HepG2 (cell line): ENCODE results near the gene EP300. TPM values are rescaled to one million over a fixed set of nuclear protein-coding genes. Genes with fewer than 3 reads are reported as not detected.

Source experiments
- ATAD3A ChIP-seq: sonication (generic); formaldehyde crosslinking; IDR thresholded peaks from 2 replicates; pipeline ENCODE4 v1.4.0; 2020; ENCODE audit warnings: missing genetic modification reagents
- CHCHD3 ChIP-seq: sonication (generic); formaldehyde crosslinking; IDR thresholded peaks from 2 replicates; pipeline ENCODE4 v1.8.0; 2022; ENCODE audit warnings: mild to moderate bottlenecking, missing genetic modification reagents, moderate library complexity
- ISX ChIP-seq: sonication (generic); formaldehyde crosslinking; conservative IDR thresholded peaks from 2 replicates; pipeline ENCODE4 v1.5.0; 2020; ENCODE audit warnings: missing genetic modification reagents
- KLF9 ChIP-seq: IDR thresholded peaks from 2 replicates; pipeline ENCODE4 v1.6.1; 2016; ENCODE audit warnings: low read depth
- NR2C2 ChIP-seq: sonication (generic); formaldehyde crosslinking; IDR thresholded peaks from 2 replicates; pipeline ENCODE4 v1.4.0; 2020; ENCODE audit warnings: missing genetic modification reagents, mild to moderate bottlenecking, moderate library complexity, borderline replicate concordance
- PLRG1 ChIP-seq: fragments of 450-650 bp; conservative IDR thresholded peaks from 2 replicates; pipeline ENCODE4 v1.6.1; 2016
- SAP130 ChIP-seq: IDR thresholded peaks from 2 replicates; pipeline ENCODE4 v1.6.1; 2016; ENCODE audit warnings: low read depth
- SIX1 ChIP-seq: sonication (generic); formaldehyde crosslinking; IDR thresholded peaks from 2 replicates; pipeline ENCODE4 v1.4.0; 2020; ENCODE audit warnings: missing genetic modification reagents, borderline replicate concordance
- SMC3 ChIP-seq: IDR thresholded peaks from 2 replicates; pipeline ENCODE4 v1.6.1; 2011; ENCODE audit warnings: low read length, improper control_type of control experiment
- SP4 ChIP-seq: sonication (generic); formaldehyde crosslinking; IDR thresholded peaks from 2 replicates; pipeline ENCODE4 v1.8.1; 2023; ENCODE audit warnings: mild to moderate bottlenecking, missing genetic modification reagents
- ZNF33A ChIP-seq: sonication (generic); formaldehyde crosslinking; IDR thresholded peaks from 2 replicates; pipeline ENCODE4 v1.5.1; 2020; ENCODE audit warnings: missing genetic modification reagents, mild to moderate bottlenecking, moderate library complexity, borderline replicate concordance
- ZNF441 ChIP-seq: sonication (generic); formaldehyde crosslinking; IDR thresholded peaks from 2 replicates; pipeline ENCODE4 v1.7.0; 2021; ENCODE audit warnings: missing genetic modification reagents, borderline replicate concordance
- ZNF552 ChIP-seq: sonication (generic); formaldehyde crosslinking; IDR thresholded peaks from 2 replicates; pipeline ENCODE4 v1.9.0; 2022; ENCODE audit warnings: missing genetic modification reagents, mild to moderate bottlenecking, borderline replicate concordance
- ZNF615 ChIP-seq: sonication (generic); formaldehyde crosslinking; IDR thresholded peaks from 2 replicates; pipeline ENCODE4 v1.5.0; 2020; ENCODE audit warnings: mild to moderate bottlenecking, missing genetic modification reagents, borderline replicate concordance
- polyA plus RNA-seq, 8 experiments: library from polyadenylated mRNA; depleted of rRNA in 3 of 8; stranded (reverse) in 7 of 8; unstranded in 1 of 8; fragments of >200 nt; fragmentation: Illumina TruSeq in 4 of 8; extraction: Trizol in 4 of 8; gene quantifications; 2 replicates each; pipeline versions ENCODE4 v1.2.1 to v1.2.3, GENCODE V29; 2011 to 2016; ENCODE audit warnings: low read depth in 4 of 8, missing spikeins in 1 of 8, mixed read lengths in 1 of 8; ENCODE audit not compliant: insufficient read depth in 1 of 8
- total RNA-seq, 5 experiments: library from RNA; depleted of rRNA; stranded (reverse); fragments of >200 nt; fragmentation: Illumina TruSeq; extraction: Trizol; gene quantifications; 2 replicates each; pipeline ENCODE4 v1.2.3, GENCODE V29; 2016; ENCODE audit warnings: low read depth in 1 of 5
- TF ChIP-seq, protein P1 (sequence below): IDR thresholded peaks from 2 replicates; pipeline ENCODE4 v1.6.1; 2016; ENCODE audit warnings: low read depth, missing genetic modification reagents, missing compliant biosample characterization
- TF ChIP-seq, protein P2 (sequence below): sonication (generic); formaldehyde crosslinking; IDR thresholded peaks from 2 replicates; pipeline ENCODE4 v1.5.0; 2020; ENCODE audit warnings: missing genetic modification reagents
- TF ChIP-seq, protein P3 (sequence below): sonication (generic); formaldehyde crosslinking; IDR thresholded peaks from 2 replicates; pipeline ENCODE4 v1.4.0; 2020; ENCODE audit warnings: missing genetic modification reagents
- TF ChIP-seq, protein P4 (sequence below): sonication (generic); formaldehyde crosslinking; IDR thresholded peaks from 2 replicates; pipeline ENCODE4 v1.4.0; 2020; ENCODE audit warnings: missing genetic modification reagents
- TF ChIP-seq, protein P5 (sequence below): sonication (generic); formaldehyde crosslinking; IDR thresholded peaks from 2 replicates; pipeline ENCODE4 v1.4.0; 2020; ENCODE audit warnings: low read depth, mild to moderate bottlenecking, missing genetic modification reagents

Gene EP300
- total and polyA plus RNA-seq, 2 of the 13 experiments (the other 11 are each of a cell fraction or from before 2014, with no cell fraction given) = 13.6 to 14.9 TPM

DNA sequence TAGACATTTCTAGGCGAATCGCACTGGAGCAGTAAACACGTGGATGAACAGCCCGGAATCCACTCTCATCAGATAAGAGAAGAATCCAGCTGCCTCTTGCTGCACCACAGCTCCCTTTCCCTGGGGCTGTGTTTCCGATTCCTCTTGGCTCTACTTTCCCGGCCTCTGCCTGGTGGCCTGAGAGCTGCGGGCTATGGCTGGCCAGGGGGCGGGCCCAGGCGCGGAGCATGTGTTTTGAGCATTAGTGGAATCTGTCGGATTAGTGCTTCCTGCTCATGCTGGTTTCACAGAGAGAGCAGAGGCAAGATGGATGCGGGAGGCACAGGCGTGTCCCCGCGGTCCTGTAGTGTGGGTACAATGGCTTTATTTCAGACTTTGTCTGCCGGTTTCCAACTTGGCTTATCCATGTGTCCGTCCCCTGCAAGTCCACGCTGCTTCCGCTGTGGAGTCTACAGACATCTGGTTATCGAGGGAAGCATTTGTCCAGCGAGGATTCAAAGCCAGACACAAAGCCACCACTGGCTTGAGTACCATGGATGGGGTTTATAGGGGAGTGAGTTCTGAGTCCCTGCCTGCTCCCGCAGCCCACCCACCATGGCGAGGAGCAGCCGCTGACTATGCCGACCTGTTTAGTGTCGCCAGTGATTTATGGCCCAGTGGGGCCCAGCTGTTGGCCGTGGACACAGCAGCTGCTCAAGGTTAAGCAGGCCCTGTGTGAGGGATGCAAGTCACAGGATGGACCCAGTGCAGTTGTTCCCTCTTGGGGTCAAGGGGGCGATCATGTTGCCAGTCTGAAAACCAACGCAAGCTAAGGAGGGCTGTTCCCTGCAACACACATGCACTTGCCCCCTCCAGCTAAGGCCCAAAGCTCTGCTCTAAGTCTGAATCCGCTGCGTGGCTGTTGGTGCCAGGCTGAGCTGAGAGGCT lies 43.3 kb upstream of the EP300 start (continued):
- TF ChIP-seq, protein P1, sequence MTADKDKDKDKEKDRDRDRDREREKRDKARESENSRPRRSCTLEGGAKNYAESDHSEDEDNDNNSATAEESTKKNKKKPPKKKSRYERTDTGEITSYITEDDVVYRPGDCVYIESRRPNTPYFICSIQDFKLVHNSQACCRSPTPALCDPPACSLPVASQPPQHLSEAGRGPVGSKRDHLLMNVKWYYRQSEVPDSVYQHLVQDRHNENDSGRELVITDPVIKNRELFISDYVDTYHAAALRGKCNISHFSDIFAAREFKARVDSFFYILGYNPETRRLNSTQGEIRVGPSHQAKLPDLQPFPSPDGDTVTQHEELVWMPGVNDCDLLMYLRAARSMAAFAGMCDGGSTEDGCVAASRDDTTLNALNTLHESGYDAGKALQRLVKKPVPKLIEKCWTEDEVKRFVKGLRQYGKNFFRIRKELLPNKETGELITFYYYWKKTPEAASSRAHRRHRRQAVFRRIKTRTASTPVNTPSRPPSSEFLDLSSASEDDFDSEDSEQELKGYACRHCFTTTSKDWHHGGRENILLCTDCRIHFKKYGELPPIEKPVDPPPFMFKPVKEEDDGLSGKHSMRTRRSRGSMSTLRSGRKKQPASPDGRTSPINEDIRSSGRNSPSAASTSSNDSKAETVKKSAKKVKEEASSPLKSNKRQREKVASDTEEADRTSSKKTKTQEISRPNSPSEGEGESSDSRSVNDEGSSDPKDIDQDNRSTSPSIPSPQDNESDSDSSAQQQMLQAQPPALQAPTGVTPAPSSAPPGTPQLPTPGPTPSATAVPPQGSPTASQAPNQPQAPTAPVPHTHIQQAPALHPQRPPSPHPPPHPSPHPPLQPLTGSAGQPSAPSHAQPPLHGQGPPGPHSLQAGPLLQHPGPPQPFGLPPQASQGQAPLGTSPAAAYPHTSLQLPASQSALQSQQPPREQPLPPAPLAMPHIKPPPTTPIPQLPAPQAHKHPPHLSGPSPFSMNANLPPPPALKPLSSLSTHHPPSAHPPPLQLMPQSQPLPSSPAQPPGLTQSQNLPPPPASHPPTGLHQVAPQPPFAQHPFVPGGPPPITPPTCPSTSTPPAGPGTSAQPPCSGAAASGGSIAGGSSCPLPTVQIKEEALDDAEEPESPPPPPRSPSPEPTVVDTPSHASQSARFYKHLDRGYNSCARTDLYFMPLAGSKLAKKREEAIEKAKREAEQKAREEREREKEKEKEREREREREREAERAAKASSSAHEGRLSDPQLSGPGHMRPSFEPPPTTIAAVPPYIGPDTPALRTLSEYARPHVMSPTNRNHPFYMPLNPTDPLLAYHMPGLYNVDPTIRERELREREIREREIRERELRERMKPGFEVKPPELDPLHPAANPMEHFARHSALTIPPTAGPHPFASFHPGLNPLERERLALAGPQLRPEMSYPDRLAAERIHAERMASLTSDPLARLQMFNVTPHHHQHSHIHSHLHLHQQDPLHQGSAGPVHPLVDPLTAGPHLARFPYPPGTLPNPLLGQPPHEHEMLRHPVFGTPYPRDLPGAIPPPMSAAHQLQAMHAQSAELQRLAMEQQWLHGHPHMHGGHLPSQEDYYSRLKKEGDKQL (CRISPR knock-in tag) = no peak
- TF ChIP-seq, protein P2, sequence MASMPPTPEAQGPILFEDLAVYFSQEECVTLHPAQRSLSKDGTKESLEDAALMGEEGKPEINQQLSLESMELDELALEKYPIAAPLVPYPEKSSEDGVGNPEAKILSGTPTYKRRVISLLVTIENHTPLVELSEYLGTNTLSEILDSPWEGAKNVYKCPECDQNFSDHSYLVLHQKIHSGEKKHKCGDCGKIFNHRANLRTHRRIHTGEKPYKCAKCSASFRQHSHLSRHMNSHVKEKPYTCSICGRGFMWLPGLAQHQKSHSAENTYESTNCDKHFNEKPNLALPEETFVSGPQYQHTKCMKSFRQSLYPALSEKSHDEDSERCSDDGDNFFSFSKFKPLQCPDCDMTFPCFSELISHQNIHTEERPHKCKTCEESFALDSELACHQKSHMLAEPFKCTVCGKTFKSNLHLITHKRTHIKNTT (CRISPR knock-in tag) = no peak
- 0 out of 2 replicates have a peak, but pooled peaks have one; percentile 35 for TF ChIP-seq CHCHD3 (CRISPR knock-in tag)
- TF ChIP-seq ZNF33A (CRISPR knock-in tag) = no peak
- TF ChIP-seq, protein P3, sequence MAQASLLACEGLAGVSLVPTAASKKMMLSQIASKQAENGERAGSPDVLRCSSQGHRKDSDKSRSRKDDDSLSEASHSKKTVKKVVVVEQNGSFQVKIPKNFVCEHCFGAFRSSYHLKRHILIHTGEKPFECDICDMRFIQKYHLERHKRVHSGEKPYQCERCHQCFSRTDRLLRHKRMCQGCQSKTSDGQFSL = no peak
- TF ChIP-seq NR2C2 = 0 out of 2 replicates have a peak, but pooled peaks have one; percentile 25
- 0 out of 2 replicates have a peak, but pooled peaks have one; percentile 34 for TF ChIP-seq ZNF441 (CRISPR knock-in tag)
- TF ChIP-seq, protein P4, sequence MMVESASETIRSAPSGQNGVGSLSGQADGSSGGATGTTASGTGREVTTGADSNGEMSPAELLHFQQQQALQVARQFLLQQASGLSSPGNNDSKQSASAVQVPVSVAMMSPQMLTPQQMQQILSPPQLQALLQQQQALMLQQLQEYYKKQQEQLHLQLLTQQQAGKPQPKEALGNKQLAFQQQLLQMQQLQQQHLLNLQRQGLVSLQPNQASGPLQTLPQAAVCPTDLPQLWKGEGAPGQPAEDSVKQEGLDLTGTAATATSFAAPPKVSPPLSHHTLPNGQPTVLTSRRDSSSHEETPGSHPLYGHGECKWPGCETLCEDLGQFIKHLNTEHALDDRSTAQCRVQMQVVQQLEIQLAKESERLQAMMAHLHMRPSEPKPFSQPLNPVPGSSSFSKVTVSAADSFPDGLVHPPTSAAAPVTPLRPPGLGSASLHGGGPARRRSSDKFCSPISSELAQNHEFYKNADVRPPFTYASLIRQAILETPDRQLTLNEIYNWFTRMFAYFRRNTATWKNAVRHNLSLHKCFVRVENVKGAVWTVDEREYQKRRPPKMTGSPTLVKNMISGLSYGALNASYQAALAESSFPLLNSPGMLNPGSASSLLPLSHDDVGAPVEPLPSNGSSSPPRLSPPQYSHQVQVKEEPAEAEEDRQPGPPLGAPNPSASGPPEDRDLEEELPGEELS (CRISPR knock-in tag) = no peak
- TF ChIP-seq ZNF615 (CRISPR knock-in tag) = no peak
- TF ChIP-seq SMC3 = no peak
- no peak for TF ChIP-seq ZNF552
- TF ChIP-seq ISX (CRISPR knock-in tag) = no peak
- TF ChIP-seq SP4 (CRISPR knock-in tag) = peak; percentile 68; the same call in 1 of the 2 replicates
- peak; percentile 51; the same call in 1 of the 2 replicates for TF ChIP-seq KLF9 (CRISPR knock-in tag)
- TF ChIP-seq, protein P5, sequence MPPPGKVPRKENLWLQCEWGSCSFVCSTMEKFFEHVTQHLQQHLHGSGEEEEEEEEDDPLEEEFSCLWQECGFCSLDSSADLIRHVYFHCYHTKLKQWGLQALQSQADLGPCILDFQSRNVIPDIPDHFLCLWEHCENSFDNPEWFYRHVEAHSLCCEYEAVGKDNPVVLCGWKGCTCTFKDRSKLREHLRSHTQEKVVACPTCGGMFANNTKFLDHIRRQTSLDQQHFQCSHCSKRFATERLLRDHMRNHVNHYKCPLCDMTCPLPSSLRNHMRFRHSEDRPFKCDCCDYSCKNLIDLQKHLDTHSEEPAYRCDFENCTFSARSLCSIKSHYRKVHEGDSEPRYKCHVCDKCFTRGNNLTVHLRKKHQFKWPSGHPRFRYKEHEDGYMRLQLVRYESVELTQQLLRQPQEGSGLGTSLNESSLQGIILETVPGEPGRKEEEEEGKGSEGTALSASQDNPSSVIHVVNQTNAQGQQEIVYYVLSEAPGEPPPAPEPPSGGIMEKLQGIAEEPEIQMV (CRISPR knock-in tag) = no peak
- TF ChIP-seq ATAD3A = no peak
- TF ChIP-seq PLRG1 = no peak
- TF ChIP-seq SIX1 (CRISPR knock-in tag) = no peak
- peak; percentile 81 for TF ChIP-seq SAP130 (CRISPR knock-in tag)
